ENCODE measurements around the gene PNMA8B.

The PNMA8B gene

GRCh38 chr19:46486358-46486757, 9.3 kb downstream of the PNMA8B start:
- no peak for DNase-seq

DNA sequence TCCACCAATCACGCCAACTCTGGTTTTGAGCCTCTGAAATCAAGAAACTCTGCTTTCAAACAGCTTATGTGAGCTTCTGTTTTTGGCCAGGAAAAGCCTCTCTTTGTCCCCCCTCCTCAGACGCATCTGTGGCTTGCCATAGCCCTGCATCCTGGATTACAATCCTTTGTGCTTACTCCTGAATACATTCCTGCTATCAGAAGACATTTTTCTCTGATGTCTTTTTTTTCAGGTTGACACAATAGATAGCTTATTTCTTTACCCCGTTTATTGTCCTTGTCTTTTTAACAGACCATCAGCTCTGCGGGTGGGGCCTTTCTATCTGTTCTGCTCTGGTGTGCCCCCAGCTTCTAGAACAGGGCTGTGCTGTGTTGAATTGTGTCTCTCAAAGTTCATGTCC, 11.0 kb downstream of the PNMA8B start:
- no peak for DNase-seq

DNA sequence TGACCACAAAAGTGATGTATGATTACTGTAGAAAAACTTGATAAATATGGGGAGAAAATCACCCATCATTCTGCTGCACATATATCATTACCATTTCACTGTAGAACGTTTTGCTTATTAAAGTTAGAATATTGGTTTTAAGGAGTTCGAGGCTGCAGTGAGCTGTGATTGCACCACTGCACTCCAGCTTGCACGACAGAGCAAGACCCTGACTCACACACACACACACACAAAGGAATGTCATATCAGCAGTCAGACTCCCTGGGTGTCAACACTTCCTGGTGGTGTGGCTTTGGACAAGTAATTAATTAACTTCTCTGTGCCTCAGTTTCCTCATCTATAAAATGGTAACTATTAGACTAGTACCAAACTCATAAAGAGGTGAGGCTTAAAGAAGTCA, 13.0 kb downstream of the PNMA8B start:
- DNase-seq: no peak

DNA sequence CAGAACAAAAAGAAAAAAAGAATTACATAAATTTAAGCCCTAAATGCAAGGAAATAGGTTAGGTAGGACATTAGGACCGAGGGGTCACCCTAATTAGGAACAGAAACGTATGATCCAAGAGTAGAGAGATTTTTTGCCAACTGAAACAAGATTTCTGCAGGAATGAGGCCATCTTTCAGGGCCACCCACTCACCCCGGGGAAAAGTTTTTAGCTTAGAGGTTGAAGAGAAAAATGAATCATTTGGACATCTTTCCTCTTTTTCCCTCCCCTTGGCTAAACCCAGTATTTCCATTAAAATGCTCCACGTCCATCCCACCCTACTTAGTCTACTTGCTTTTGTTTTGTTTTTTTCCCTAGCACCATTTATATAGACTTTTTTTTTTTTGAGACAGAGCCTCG, 13.7 kb downstream of the PNMA8B start:
- no peak for DNase-seq

DNA sequence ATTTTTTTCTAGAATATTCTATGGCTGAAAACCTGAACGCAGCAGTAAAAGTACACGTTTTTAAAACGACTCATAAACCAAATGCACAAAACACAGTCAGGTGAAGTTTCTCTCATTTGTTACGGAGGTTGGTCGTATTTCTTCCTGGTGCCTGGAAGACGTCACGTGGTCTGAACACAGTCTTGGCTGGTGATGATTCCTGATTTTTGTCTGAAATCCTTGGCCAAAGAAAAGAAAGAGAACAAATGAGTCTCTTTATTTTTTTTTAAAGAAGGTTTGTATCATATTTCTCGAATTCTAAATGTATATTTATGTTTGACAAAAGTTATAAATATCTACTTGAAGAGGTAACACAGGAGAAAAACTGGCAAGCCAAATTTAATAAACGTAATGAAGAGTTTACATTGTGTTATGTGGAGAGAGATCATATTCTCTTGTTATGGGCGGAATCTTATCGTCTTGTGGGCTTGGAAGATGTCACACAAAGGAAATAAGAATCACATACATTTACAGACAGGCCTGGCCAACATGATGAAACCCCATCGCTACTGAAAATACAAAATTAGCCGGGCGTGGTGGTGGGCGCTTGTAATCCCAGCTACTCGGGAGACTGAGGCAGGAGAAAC, 14.3 kb downstream of the PNMA8B start:
- no peak for DNase-seq

DNA sequence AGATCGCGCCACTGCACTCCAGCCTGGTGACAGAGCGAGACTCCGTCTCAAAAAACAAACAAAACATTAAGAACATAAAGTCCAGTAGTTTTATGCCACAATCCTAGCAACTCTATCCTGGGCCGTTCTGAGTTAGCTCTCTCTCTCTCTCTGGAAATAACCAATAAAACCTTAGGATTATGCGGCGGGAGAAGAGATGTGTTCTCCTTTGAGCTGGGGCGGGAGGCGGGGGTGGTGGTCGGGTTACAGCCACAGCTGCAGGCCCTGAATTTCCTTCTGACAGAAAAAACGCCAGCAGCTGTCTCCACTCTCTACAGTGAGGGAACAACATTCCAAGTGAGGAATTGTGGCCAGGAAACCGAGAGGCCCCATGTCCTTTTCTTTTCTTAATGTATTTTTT, 15.3 kb downstream of the PNMA8B start:
- no peak for DNase-seq

GRCh38 chr19:46478356-46478986, 17.2 kb downstream of the PNMA8B start:
- DNase-seq: no peak

GRCh38 chr19:46475986-46476385, 19.7 kb downstream of the PNMA8B start:
- no peak for DNase-seq

- no peak for DNase-seq
Measured at GRCh38 chr19:46474211-46474610, 21.5 kb downstream of the PNMA8B start.

GRCh38 chr19:46472592-46472991, 23.1 kb downstream of the PNMA8B start:
- DNase-seq: no peak

GRCh38 chr19:46471811-46472543, 23.7 kb downstream of the PNMA8B start:
- DNase-seq: no peak

DNA sequence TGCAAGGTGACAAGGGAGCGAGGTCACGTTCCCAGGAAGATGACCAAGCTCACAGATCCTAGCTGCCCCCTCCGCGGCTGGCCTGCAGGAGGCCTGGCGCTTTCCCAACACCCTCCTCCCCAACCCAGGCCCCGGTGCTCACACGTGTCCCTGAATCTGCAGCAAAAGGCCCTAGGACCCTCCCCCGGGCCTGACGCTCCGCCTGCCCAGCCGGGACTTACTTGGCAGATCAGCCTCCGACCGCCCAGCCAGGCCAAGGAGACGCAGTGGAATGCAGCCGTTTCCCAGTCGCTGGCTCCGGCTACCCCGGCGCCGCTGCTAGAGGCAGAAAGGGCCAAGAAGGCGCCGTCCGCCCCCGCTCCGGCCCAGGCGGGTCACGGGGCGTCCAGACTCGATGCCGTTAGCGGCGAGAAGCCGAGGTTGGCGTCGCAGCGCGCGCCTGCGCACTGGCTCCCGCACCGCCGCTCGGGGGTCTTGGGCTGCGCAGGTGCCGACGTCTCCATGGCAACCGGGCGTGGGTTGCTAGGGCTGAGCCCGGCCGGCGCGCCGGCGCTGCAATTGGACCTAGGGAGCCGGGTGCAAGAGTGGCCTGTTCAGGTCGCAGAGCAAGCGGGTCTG, 24.4 kb downstream of the PNMA8B start, which contains the start of gene PNMA8A:
Gene PNMA8A, minus strand, starts transcription at position 448 of the 618 bp plus-strand sequence. CDS start 528 bp downstream, outside the sequence.
- DNase-seq: no peak

DNA sequence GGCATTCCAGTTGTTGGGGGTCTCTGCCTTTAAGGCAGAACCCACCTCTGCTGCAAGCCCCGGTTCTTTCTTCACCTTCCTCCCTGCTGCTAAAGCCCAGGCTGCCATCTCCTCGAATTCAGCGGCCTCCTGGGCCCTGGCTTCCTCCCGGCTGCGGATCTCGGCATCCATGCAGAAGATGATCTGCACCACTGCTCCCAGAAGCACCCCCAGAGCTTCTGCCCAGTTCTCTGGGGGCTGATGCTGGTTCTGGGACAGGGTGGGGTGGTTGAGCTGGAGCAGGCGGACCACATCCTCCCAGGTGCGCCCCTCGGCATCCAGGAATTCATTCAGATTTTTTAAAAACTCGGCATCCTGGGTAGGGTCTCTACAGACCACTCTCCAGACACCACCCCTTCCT, 25.3 kb downstream of the PNMA8B start:
- no peak for DNase-seq

DNA sequence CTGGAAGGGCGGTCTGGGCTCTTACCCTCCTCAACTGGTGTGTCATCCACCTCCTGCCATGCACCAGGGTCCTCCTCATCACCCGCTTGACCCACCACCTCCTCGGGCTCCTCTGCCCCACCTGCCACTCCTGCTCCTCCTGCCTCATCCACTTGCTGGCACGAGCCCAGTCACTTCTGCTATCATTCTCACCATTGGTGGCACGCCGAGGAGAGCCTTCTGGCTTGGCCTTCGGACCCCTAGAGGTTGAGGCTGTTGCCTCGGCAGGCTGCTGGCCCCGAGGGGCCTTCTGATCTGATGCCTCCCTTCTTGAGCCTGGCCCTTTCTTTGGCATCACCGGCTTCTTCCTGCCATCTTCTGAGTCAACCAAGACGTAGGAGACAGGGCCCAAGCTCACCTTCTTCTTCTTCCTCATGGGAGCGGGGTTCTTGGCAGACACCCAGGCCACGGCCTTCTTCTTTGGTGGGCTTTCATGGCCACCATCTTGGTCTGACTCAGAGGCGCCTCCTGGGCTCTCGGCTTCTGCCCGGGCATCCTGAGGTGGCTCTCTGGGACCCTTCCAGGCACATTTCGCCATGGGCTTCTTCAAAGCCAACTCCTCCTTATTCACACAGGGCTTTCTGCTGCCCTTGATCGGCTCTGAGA, 26.0 kb downstream of the PNMA8B start:
- no peak for DNase-seq

GRCh38 chr19:46466536-46467196, 29.0 kb downstream of the PNMA8B start:
- DNase-seq: no peak

DNA sequence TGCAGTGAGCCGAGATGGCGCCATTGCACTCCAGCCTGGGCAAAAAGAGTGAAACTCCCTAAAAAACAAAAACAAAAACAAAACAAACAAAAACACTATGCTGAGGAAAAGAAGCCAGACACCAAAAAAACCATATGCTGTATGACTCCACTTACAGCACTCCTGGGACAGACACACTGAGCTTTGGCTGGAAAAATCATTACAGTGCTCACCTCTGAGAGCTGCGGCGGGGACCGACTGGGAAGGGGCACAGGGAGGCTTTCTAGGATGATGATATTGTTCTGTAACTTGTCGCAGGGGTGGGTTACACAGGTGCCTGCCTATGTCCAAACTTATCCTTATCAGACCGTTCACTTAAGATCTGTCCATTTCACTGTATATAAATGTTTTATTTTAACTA, 32.2 kb downstream of the PNMA8B start:
- DNase-seq: no peak

GRCh38 chr19:46461537-46461936, 34.1 kb downstream of the PNMA8B start:
- no peak for DNase-seq

DNA sequence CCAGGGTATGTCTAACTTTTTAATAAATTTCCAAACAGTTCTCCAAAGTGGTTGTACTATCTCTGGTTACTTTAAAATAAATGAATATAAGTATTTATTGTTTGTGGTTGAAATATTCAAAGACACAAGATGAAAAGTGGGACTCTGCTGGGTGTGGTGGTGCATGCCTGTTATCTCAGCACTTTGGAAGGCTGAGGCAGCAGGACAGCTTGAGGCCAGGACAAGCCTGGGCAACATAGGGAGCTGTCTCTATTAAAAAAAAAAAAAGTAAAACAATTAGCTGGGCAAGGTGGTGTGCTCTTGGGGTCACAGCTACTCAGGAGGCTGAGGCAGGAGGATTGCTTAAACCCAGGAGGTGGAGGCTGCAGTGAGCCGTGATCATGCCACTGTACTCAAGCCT, 34.7 kb downstream of the PNMA8B start:
- no peak for DNase-seq

DNA sequence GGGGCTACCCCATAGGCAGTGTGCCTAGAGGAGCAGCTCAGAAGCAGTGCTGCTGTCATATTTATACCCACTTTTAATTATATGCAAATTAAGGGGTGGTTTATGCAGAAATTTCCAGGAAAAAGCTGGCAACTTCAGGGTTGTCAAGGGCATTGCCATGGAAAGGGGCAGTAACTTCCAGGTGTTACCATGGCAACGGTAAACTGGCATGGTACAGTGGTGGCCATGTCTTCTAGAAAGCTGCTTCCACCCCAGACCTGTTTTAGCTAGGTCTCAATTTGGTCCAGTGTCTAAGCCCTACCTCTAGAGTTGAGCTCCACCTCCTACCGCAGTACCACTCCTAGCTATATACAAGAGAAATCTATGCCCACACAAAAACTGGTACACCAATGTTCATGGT, 35.6 kb downstream of the PNMA8B start:
- DNase-seq: no peak

DNA sequence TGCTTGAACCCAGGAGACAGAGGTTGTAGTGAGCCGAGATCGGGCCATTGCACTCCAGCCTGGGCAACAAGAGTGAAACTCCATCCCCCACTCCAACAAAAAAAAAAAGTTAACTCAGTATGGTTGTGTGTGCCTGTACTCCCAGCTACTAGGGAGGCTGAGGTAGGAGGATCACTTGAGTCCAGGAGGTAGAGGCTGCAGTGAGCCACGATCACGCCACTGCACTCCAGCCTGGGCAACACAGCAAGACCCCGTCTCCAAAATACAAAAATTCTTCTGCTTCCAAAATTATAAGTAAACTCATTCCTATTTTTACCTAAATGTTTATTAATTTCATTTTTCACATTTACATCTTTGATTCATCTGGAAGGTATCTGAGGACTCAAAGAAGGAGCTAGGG, 38.7 kb downstream of the PNMA8B start:
- no peak for DNase-seq

DNA sequence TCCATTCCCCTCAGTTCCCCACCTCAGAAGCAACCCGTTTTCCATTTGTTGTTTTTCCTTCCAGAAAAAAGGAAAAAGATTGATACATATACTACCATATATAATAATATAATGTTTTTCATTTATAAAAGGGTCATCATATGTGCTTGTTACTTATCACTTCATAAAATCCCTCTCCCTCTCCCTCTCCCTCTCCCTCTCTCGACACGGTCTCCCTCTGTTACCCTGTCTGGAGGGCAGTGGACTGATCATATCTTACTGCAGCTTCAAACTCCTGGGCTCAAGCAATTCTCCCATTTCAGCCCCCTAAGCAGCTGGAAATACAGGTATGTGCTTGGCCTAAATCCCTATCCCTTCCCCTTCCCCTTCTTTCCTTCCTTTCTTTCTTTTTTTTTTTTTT, 41.4 kb downstream of the PNMA8B start:
- DNase-seq: no peak

- no peak for DNase-seq
Measured at GRCh38 chr19:46453661-46454060, 42.0 kb downstream of the PNMA8B start.

DNA sequence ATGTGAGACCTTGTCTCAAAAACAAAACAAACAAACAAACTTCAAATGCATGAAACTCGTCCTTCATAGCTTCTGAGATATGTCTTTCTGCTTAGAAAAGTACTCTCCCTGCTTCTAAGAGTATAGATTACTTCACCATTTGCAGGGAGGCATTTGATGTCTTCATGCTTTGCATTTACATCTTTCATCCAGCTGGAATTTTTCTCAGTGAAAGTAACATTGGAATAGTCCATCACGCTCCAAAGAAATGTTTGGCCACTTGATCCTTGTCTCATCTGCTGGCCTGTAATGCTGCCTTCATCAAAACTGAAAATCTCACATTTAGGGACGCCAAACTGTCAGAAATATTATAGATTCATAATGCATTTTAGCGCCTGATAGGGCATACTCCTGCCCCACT, 43.5 kb downstream of the PNMA8B start:
- DNase-seq: no peak
